AML-193 (cell line): Measurements from ENCODE around the gene USP54.

Source experiments
- DNase-seq, 2 experiments: peaks; one replicate each; lab custom pipeline; 2025; lab: John Stamatoyannopoulos, UW

USP54 gene

GRCh38 chr10:73467206-73467605 lies 123.9 kb downstream of the USP54 start:
- no peak for DNase-seq

GRCh38 chr10:73465978-73466726 lies 125.0 kb downstream of the USP54 start:
- no peak for DNase-seq

- DNase-seq = no peak
These were observed 130.2 kb downstream of the USP54 start for GRCh38 chr10:73460897-73461296.

- DNase-seq = no peak
These were observed 131.3 kb downstream of the USP54 start for GRCh38 chr10:73459683-73460314.

DNA sequence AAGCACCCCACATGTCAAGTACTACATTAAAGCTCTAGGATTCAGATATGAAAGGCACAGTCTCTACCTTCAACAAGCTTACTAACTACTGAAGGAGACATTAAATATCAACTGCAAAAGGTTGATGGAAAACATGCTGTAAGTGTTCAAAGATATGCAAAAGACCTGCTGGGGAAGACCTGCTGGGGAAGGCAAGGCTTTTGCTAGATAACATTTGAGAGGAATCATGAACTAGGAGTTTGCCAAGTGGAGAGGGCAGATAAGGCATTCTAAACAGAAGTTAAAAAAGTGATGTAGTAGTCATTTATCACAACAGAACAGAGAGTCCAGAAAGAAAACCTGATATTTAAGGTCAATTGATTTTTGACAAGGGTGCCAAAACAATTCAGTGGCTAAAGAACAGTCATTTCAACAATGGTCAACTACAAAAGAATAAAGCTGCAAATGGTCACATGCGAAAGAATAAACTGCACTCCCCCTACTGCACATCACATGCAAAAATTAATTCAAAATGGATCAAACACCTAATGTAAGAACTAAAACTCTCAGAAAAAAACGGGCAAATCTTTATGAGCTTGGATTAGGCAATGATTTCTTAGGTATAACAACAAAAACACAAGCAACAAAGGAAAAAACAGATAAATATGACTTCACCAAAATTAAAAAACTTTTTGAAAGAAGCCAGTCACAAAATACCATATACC lies 134.8 kb downstream of the USP54 start:
- no peak for DNase-seq

DNA sequence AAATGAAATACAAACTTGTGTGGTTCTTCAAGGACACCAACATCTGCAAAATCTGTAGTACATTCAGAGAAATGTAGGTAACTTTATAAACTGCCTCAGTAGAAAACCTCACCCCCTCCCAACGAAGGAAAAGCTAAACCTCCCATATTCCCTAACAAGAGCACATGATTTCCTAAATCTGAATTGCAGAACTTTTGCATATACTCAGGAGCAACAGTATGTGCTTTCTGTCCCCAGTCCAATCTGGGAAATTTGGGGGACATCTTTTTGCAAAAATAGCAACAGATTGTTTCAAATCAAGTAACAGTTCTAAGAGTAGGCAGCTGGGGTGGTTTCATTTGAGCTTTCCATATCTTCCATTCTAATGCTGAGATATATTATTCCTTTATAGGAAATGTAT lies 142.0 kb downstream of the USP54 start:
- no peak for DNase-seq

- no peak for DNase-seq
These were observed 142.8 kb downstream of the USP54 start for GRCh38 chr10:73448384-73448783.
